HG02571 (cell line): ENCODE data around the gene ZSCAN10.

Source experiments
- ATAC-seq: cut with Tn5 transposase; IDR thresholded peaks from one replicate; pipeline ENCODE4 v1.9.1; 2021; ENCODE audit warnings: mild to moderate bottlenecking, moderate library complexity; ENCODE audit not compliant: unreplicated experiment

ZSCAN10 gene

GRCh38 chr16:3049921-3050481, 49.1 kb downstream of the ZSCAN10 start:
- ATAC-seq: no peak

GRCh38 chr16:3047387-3047720, 51.7 kb downstream of the ZSCAN10 start:
- no peak for ATAC-seq

GRCh38 chr16:3046641-3047386, 52.3 kb downstream of the ZSCAN10 start:
- no peak for ATAC-seq

- no peak for ATAC-seq
Measured at GRCh38 chr16:3045758-3046640, 53.1 kb downstream of the ZSCAN10 start, which contains the start of gene MMP25. Gene MMP25 (plus strand): TSS chr16:3046561. CDS start chr16:3046918, 357 bp downstream.

- ATAC-seq: no peak
Measured at GRCh38 chr16:3044708-3045107, 54.4 kb downstream of the ZSCAN10 start.

- no peak for ATAC-seq
Measured at GRCh38 chr16:3042376-3042775, 56.7 kb downstream of the ZSCAN10 start.

GRCh38 chr16:3038896-3039295, 60.2 kb downstream of the ZSCAN10 start:
- ATAC-seq: no peak
